HG03521 (cell line): ENCODE measurements around the gene CTDP1.

Experiments used
- ATAC-seq: cut with Tn5 transposase; IDR thresholded peaks from one replicate; pipeline ENCODE4 v1.9.1; 2021; ENCODE audit warnings: mild to moderate bottlenecking, moderate library complexity; ENCODE audit not compliant: unreplicated experiment

Gene CTDP1

GRCh38 chr18:79792096-79792987 is 112.7 kb downstream of the CTDP1 start:
- no peak for ATAC-seq

GRCh38 chr18:79792988-79793355 is 113.4 kb downstream of the CTDP1 start:
- no peak for ATAC-seq

GRCh38 chr18:79794846-79795245 is 115.2 kb downstream of the CTDP1 start:
- ATAC-seq: no peak

GRCh38 chr18:79795446-79795845 is 115.8 kb downstream of the CTDP1 start:
- no peak for ATAC-seq

GRCh38 chr18:79796016-79796415 is 116.4 kb downstream of the CTDP1 start:
- no peak for ATAC-seq

GRCh38 chr18:79796531-79797405 is 117.2 kb downstream of the CTDP1 start:
- ATAC-seq: no peak

- ATAC-seq: no peak
Measured at GRCh38 chr18:79797518-79798345, 118.1 kb downstream of the CTDP1 start, which contains the start of gene KCNG2. Gene KCNG2, plus strand, starts transcription at chr18:79797938. Its CDS starts 65,730 bp downstream, at chr18:79863668.

- no peak for ATAC-seq
Measured at GRCh38 chr18:79798346-79798998, 118.9 kb downstream of the CTDP1 start.

- no peak for ATAC-seq
Measured at GRCh38 chr18:79798999-79799370, 119.4 kb downstream of the CTDP1 start.

GRCh38 chr18:79799619-79800370 is 120.2 kb downstream of the CTDP1 start:
- ATAC-seq: no peak

- no peak for ATAC-seq
Measured at GRCh38 chr18:79800371-79801180, 121.0 kb downstream of the CTDP1 start.

- no peak for ATAC-seq
Measured at GRCh38 chr18:79801217-79801616, 121.6 kb downstream of the CTDP1 start.

GRCh38 chr18:79801641-79802040 is 122.0 kb downstream of the CTDP1 start:
- no peak for ATAC-seq

- ATAC-seq: no peak
Measured at GRCh38 chr18:79802298-79802697, 122.7 kb downstream of the CTDP1 start.

GRCh38 chr18:79803611-79804051 is 124.0 kb downstream of the CTDP1 start:
- ATAC-seq: no peak
